Fibroblast of mammary gland (primary cell): Measurements from ENCODE around the gene ADGRD1.

Source experiments
- DNase-seq: peaks from one replicate; pipeline ENCODE4 v3.0.0-alpha.2; 2010; ENCODE audit warnings: low read depth
- H3K4me3 ChIP-seq: 2 replicates; pipeline ENCODE4 v1.5.1; 2011; ENCODE audit warnings: low read depth, mild to moderate bottlenecking, low read length, moderate library complexity; ENCODE audit not compliant: control insufficient read depth
- CTCF ChIP-seq: conservative IDR thresholded peaks from 2 replicates; pipeline ENCODE4 v1.5.1; 2011; ENCODE audit warnings: low read depth, low read length, inconsistent platforms; ENCODE audit not compliant: control insufficient read depth, insufficient read depth

Gene ADGRD1

DNA sequence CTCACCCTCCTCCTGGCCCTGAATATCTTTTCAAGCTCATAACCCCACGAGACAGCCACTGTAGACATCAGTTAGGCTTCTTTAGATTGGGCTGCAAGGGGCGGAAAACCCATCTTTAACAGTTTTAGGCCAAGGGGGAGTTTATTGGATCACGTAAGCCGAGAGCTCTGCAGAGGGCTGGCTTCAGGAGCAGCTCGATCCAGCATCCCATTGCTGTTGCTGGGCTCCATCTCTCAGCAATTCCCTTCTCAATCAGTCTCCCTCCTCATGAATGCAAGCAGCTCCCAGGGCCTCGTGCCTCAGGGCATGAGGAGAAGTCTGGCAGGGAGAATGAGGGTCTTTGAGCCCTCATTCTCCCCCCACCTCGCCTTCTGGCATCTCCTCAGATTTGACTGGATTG is 59.4 kb downstream of the ADGRD1 start:
- no peak for DNase-seq
- TF ChIP-seq CTCF: no peak
- H3K4me3 ChIP-seq: no peak overlapping the region

DNA sequence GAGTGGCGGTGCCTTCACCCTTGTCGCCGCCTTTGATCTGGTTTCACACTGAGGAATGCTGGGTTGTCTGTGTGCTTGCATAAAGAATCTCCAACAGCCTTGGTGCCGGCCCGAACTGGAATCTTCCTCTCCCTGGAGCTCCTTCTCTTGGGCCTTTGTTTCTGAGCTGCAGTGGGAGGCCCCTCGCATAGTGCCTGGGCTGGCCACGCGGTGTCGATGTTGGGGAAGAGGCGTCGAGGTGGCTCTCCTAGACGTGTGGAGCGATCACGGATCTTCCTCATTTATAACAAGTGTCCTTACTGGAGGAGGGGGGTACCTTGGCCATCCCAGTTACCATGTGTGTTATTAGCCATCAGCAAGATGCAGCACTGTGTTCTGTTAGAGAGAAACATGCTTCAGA is 60.6 kb downstream of the ADGRD1 start:
- H3K4me3 ChIP-seq: no peak overlapping the region
- no peak for DNase-seq
- no peak for TF ChIP-seq CTCF

DNA sequence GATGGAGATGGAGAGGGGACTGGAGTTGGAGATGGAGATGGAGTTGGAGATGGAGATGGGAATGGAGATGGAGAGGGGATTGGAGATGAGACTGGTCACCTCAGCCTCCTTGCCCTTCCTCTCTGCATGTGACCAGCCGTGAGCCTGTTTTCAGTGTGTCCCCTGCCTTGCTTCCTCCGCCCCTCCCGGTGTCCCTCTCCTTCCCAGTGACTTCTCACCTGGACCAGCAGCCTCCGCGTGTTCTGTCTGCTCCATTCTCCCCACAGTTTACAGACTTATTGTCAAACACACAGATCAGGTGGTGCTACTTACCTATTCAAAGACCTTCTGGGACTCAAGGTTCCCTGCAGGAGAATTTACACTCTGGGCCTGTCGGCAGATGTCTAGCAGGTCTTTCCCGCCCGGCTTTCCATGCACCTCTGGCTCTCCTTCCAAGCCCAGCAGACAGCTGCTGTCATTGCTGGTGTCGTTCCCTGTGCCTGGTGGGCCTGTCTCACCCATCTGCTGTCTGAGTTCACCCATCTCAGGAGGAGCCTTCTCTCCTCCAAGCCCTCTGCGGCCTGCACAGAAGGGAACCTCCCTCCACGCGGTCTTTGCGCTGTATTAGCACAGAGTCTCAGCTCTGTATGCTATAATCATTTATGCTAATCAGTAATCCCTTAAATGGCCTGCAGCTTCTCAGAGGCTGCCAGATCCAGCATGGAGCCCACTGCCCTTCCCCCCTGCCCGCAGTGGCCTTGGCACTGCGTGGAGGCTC is 62.1 kb downstream of the ADGRD1 start:
- H3K4me3 ChIP-seq: no peak overlapping the region
- no peak for TF ChIP-seq CTCF
- DNase-seq: no peak

GRCh38 chr12:131017477-131017991 is 63.8 kb downstream of the ADGRD1 start:
- H3K4me3 ChIP-seq: no peak overlapping the region
- no peak for DNase-seq
- no peak for TF ChIP-seq CTCF

DNA sequence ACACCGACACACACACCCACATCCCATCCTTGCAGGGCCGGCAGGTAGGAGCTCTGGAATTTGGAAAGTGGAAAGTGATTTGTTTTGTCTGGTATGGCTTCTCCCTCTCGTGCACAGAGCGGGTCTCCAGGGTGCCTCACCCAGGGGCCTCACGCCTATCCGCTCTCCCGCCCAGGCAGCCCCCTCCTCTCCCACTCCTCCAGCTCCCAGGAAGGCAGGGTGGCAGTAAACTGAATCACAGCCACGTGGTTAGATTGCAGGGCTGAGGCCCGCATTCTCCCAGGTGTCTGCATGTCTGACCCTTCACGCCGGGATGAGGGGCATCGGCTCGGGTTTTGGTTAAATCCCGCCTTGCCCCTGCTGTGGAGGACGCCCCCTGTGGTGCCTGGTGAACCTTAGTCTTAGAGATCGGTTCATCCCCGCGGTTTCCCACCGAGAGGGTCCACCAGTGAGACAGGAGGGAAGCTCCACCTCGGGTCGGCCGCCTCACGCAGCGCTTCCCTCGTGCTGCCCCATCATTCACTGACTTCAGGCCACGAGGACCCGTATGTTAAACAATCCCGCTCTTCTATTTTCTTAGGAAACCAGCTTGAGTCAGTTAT is 64.4 kb downstream of the ADGRD1 start:
- H3K4me3 ChIP-seq: no peak overlapping the region
- TF ChIP-seq CTCF: no peak
- DNase-seq: no peak

DNA sequence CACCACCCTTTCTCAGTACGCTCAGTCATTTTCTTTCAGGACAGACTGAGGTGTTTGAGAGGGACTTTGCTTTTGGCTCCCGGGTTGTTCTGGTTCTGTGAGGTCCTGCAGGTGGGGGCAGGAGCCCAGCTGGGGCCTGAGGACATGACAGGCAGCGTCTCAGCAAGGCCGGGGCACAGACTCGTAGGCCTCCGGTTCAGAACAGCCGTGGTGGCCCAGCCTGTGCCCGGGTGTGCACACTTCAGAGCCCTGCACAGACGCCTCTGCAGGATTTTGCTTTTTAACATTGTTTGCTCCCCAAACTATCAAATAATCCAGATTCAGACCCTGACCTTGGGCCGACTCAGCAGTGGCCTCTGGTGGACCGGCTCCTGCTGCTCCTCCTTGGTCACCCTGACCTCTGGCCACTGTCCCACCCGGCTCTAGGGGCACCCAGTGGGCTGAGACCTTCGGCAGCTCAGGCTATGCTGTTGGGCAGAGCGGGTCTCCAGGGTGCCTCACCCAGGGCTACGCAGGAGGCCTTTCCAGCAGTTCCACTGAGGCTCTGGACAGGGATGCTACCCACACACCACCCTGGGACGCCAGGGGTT is 65.2 kb downstream of the ADGRD1 start:
- DNase-seq: no peak
- TF ChIP-seq CTCF: no peak

More for the DNA sequence above, 65.2 kb downstream of the ADGRD1 start:
- H3K4me3 ChIP-seq: no peak overlapping the region
